T1000 (cell line): ENCODE results near the gene TAB3.

Experiments used
- DNase-seq: peaks from one replicate; lab custom pipeline; 2025; ENCODE audit warnings: mixed read lengths; lab: John Stamatoyannopoulos, UW

Gene TAB3

DNA sequence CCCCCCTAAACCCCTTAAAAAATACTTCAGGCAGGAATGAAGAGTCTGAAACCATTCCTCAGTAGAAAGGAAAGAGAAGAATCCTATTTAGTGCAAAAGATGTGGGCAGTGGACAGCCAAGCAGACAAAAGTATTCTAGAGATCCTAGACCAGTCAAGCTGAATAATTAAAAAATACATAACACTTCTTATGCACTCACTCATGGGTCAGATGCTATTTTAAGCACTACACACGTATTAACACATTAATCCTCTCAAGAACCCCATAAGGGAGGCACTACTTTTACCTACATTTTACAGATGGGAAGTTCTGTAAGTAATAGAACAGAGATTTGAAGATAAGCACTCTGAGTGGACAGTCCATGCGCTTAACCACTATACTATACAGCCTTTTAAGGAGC, 5.9 kb downstream of the TAB3 start:
- DNase-seq: no peak

DNA sequence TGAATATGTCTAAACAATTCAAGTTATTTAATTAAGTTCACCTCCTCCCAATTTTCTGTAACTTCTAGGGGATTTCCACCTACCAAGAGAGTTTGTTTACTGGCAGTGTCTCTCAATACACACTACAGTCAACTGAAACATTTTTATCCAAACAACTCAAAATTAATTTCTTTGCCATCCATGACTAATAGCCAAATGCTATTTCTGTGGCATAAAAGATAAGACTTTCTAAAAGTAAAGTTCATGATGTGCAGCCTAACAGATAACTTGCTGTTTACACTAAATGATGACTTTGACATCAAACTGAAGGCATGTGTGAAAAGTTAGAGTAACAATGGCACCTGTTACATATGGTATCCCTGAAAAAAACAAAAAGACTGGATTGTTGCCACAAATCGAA, 7.3 kb downstream of the TAB3 start:
- DNase-seq: no peak

DNA sequence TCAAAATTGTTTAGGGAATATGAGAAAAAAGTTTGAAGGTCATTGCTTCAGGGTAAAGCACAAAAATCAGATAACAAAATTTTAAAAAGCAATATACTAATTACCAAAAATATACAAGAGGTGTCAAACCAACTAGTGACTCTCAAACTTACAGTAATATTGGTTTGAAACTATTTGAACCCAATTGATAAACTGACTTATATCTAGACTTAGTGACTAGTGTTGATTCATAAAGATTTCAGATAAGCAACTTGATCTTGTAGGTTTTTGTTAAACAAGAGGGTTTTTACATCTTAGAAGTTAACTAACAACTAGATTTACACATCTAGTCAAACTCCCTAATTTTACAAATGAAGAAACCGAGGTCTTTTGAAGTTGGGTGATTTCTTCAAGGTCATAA, 7.7 kb downstream of the TAB3 start:
- no peak for DNase-seq

DNA sequence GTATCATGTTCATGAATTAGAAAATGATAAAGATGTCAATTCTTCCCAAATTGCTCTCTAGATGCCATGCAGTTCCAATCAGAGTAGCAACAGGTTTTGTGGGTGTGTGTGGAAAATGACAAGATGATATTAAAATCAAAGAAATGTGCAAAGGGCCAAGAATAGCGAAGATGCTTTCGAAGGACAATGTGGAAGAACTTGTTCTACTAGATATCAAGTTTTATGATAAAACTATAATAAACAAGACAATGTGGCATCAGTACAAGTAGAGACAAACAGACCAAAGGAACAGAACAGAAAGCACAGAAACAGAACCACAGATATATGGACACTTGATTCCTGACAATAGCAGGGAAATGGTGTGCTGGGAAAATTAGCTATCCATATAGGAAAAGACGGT, 9.0 kb downstream of the TAB3 start:
- no peak for DNase-seq

DNA sequence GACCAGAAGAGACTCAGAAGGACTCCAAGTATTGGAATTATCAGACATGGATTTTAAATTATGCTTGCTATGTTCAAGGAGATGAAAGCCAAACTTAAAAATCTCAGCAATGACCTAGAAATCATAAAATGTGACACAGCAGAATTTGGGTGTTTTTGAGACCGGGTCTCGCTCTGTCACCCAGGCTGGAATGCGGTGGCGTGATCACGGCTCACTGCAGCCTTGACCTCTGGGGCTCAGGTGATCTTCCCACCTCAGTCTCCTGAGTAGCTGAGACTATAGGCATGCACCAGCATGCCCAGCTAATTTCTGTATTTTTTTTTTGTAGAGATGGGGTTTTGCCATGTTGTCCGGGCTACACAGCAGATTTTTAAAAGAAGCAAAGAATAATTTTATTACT, 12.7 kb downstream of the TAB3 start:
- no peak for DNase-seq

DNA sequence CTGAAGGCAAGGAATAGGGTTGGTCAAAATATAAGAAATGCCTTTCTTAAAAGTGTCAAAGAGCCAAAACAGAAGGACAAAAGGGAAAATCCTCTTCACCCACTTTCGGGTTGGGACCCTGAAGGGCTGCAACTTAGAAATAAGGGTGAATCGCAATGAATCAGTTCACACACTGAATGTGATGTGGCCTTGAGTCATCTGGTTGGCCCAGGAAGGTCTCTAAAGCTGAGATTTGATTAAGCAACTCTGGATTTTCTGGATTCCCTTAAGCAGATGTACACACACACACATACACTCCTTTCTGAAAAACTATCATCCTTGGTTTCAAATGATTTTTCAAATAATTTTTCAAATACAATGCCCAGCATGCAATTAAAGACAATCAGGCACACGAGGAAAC, 13.1 kb downstream of the TAB3 start:
- no peak for DNase-seq

DNA sequence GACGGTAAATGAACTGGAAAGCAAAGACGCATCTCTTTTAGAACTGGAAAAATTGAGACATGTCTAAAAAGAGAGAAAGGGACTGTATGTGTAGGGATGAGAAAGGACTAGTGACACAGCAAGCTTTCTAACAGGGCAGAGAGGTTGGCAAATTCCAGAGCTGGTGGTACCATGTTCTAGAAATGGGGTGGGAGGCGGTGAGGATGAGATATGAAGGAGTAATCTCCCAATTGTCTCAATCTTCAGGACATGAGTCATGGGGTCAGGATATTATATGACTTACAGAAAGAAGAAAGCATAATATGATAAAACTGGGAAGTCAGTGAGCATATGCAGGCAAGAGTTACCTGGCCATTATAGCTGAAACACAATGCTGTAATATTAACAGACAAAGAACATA, 14.2 kb downstream of the TAB3 start:
- DNase-seq: no peak

DNA sequence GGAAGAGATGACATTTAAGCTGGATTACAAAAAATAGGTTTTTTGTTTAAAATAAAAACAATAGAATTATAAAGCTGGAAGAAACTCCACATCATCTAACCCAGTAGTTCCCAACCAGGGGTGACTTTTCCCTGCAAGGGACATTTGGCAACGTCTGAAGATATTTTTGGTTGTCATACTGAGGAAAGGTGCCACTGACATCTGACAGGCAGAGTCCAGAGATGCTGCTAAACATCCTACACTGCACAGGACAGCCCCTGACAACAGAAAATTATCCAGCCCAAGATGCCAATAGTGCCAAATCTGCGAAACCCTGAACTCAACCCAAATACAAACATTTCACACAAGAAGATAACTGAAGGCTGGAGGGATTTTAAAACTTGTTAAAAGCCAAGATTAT, 18.5 kb downstream of the TAB3 start:
- DNase-seq: no peak

DNA sequence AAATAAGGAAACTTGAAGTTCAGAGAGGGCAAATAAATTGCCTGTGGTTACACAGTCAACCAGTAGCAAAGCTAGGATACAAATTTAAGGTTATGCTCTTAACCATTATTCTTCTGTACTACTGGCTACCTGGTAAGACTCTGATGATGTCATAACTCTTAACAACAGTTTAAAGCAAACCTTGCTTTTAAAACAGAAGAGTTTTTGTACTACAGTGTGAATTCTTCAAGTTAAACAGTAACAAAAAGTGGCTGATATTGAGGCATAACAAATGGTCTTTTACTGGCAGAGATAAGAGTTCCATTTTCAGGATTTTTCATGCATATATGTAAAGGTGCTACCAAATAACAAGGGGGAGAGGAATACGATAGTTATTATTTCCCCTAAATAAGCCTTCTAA, 23.4 kb downstream of the TAB3 start:
- no peak for DNase-seq

DNA sequence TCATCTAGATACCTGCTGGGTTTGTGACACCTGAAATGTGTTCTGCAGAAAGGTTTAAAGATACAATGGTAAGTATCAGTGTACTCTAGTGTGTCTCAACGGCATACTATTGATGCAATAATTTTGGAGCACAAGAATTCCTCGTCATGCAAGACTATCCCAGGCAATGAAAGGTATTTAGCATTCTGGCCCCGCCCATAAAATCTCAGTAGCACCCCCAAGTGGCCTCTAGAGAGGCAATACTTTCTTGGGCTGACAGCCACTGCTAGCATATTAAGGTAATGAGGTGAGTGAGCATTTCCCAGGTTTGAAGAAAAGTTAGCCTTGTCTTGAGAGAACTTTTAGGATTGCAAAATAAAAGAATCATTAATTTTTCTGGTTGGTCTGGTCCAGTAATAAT, 24.0 kb downstream of the TAB3 start:
- no peak for DNase-seq

DNA sequence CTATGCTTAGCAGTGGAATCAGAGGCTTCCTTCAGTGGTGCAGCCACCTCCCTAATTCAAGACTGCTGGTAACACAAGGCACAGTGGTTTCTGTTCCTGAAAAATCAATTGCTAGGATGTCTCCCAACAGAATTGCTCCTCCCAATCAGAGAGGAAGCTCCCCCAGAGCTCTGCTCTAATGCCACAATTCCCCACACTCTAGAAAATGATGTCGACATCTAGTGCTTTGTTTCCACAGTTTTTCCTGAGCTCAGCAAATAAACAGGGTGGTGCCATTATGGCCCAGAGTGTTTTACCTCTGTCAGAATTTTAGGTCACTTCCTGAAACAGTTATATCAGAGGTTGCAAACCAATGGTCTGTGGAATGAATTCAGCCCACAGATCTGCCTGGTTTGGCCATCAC, 24.7 kb downstream of the TAB3 start:
- DNase-seq: no peak

DNA sequence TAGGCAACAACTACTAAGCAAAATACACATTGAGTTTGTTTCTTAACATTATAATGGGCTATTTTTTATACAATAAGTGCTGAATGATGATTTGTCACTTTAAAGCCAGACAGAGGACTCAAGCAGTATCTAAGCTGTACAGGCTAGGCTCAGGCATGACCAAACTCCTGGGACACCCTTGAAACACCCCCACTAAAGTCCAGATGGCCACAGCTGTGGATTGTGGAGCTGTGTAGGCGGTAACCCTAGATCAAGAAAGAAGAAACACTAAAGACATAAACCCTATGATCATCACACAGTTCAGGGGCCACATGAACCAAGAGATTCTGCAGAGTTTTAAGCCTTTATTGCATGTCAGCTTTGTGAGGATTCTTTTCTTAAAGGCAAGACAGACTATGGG, 25.1 kb downstream of the TAB3 start:
- no peak for DNase-seq

DNA sequence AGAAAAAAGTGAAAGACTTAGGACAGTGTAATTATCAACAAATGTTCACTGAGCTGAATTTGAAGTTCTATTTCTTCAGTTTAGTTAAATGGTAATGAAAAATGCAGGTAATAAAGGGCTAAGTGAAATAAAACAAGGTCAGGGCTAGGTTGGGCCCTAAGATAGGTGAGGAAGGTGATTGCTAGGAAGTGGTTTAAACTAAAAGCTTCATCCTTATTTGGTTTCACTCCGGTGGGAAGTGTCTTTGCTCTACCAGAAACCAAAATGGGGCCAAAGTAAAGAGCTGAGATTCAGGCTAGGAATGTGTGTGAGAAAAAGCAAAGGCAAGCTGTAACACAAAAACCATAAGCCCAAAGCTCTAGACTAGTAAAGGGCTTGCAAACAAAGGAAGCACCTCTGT, 31.0 kb downstream of the TAB3 start:
- DNase-seq: no peak

DNA sequence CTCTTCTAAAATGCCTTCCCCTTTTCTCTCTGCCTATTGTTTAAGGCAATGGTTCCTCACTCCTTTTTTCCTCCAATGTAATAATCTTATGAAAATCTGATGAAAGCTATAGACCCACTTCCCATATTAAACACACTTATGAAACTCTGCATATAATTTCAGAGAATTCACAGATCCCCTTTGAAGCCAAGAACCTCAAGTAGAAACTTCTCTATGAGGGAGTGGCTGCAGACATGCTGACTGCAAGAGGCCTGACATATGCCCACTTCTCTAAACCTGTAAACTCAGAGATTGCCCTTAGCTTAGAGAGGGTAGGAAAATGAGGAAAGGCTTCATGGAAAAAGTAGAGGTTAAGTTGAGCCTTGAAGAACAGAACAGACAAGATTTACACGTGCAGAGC, 37.6 kb downstream of the TAB3 start:
- DNase-seq: no peak

DNA sequence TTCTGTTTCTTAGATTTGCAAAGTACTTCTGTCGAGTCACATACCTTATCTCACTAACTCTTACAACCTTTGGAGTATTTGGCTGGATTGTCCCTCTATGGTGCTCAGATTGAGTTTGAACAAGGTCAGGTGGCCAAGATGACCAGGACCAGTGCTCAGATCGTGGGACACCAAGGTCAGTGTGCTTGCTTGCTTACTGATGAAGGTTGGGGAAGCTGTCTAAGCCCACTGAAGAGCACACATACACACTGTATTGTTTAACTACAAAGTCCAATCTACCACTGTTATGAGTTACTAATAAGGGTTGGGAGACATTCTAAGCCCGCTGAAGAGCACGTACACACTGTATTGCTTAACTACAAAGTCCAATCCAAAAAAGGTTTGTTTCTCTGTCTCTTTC, 53.7 kb downstream of the TAB3 start:
- DNase-seq: no peak

DNA sequence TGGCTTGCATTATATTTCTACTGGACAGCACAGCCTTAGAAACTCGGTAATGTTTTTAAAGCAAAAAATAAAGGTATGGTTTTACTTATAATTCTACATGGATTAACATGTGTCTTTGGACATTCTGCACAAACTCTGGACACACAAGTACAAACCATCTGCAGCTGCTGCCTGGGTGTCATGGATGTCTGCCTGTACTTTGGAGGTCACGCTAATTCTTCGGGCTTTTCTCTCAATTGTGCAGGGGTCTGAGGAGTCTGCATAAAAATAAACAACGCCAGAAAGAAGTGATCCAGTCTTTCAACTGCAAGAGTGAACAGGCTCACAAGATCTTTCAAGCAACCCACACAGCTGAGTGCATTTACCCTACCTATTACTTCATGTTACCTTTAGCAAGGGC, 55.2 kb downstream of the TAB3 start:
- DNase-seq: no peak

DNA sequence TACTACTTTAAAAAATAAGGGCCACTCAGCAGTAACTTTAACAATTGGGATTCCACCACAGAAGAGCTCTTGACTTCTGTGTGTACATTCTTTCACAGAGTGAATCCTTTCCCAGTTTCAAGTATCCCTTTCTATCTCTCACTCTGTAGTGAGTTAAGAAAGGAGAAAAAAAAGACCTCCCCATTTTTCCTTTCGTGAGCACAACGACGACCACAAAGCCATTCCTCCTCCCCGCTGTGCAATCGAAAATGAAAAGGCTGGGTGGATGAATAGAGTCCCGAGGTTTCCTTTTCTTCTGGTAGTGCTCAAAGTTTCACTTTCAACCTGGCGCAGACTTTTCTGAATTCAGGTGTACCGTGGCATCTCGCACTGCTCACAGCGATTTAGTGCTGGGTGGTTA, 58.0 kb downstream of the TAB3 start:
- DNase-seq: no peak

DNA sequence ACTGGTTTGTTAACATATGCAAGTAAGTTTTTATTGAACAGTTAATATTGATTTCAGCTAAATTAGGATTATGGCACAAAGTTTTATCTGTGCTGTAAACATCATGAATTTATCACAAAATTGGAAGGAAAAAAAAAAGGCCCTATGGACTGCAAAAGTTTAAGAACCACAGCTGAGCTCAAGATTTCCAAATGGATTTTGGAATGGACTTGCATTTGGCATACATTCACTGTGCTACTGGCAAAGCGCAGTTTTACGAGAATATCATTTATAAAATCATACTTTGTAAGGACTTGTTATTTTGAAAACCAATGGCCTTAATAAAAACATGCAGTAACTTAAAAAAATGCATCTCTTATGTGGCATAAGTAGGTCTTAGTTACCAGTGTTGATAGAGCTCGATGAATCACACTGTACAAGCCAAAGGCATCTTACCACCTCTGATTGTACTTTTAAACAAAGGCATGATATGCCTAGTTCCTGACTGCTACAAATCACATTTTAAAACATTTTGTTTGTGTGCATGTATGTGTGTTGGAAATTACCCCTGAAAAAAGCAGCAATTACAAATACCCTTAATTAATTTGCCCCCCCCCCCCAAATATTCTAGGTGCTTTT, 58.6 kb downstream of the TAB3 start:
- DNase-seq: no peak

DNA sequence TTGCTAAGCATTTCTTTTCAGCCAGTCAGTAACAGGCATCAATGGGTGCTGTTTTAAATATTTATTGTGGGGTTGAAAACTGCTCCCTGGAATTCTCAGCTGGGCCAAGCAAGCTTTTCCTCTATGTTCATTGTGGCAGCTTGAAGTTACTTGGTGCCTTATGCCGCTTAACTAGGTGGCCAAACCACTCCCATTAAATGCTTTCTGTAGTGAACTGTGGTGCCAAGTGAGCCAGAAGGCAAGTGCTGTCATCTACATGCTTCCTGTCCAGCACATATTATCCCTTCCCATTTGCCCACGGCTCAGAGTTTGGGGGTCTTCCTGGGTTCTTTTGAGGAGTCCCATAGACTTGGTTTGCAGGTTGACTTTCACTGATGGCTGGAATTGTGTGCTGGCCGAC, 64.8 kb downstream of the TAB3 start:
- no peak for DNase-seq

DNA sequence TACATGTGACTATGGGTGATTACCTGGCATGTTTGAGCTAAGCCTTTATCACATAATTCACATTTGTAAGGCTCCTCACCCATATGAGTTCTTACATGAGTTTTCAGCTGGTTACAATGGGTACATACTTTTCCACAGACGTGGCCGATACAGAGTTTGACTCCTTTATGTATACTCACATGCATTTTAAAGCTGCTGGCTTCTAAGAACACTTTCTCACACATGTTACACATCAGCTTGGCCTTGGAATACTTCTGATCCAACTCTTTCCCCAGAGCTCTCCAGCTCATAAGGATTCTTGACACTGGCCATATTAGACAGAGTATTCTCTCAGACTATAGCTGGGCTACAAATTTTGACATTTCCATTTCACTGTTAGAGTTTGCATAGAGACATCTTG, 66.3 kb downstream of the TAB3 start:
- DNase-seq: no peak

DNA sequence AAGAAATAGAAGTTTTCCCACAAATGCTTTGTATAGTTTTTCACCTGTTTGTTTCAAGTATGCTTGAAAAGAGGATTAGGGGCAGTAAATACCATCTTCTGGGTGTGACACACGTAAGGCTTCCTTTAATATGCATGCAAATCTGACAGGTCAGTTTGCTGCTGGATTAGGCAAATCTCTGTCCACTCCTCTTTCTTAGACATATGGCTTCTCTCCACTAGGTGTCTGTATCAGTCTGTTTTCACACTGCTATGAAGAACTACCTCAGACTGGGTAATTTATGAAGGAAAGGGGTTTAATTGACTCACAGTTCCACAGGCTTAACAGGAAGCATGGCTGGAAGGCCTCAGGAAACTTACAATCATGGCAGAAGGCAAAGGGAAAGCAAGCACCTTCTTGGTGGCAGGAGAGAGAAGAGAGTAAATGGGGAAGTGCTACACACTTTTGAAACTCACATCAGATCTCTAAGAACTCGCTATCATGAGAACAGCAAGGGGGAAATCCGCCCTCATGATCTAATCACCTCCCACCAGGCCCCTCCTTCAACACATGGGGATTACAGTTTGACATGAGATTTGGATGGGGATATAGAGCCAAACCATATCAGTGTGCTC, 66.9 kb downstream of the TAB3 start:
- DNase-seq: no peak

DNA sequence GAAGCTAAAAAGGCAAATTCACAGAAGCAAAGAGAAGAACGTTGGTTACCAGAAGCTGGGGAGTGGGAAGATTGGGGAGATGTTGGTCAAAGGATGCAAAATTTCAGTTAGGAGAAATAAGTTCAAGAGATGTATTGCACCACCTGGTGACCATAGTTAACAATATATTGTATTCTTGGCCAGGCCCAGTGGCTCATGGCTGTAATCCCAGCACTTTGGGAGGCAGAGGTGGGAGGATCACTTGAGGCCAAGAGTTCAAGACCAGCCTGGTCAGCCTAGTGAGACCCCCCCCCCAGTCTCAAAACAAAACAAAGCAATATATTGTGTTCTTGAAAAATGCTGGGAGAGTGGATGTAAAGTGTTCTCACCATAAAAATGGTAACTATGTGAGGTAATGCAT, 67.9 kb downstream of the TAB3 start:
- DNase-seq: no peak

DNA sequence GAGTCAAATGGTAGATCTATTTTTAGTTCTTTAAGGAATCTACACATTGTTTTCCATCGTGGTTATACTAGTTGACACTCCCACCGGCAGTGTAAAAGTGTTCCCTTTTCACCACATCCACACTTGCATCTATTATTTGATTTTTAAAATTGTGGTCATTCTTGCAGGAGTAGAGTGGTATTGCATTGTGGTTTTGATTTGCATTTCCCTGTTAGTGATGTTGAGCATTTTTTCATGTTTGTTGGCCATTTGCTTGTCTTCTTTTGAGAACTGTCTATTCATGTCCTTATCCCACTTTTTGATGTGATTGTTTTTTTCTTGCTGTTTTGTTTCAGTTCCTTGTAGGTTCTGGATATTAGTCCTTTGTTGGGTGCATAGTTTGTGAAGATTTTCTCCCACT, 70.0 kb downstream of the TAB3 start:
- no peak for DNase-seq

DNA sequence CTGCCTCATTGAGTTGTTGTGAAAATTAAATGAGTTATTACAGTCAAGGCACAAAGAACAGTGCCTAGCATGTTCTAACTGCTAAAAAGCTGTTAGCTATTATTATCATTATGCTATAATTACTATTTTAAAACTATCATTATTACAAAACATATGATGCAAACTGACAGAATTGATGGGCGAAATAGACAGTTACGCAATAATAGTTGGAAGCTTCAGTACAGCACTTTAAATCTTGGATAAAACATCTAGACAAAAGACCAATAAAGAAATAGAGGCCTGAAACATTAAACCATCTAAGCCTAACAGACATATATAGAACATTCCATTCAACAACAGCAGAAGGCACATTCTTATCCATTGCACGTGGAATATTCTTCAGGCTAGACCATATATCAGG, 73.0 kb downstream of the TAB3 start:
- DNase-seq: no peak

DNA sequence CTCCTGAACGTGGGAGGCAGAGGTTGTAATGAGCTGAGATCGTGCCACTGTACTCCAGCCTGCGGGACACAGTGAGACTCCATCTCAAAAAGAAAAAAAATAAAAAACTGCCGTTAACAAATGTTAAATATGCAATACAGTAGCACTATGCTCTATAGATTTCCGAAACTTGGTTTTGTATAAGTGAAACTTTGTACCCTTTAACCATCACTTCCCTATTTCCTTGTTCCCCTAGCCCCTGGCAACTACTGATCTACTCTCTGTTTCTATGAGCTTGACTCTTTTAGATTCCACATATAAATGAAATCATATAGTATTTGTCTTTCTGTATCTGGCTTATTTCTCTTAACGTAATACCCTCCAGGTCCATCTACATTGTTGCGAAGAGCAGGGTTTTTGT, 74.1 kb downstream of the TAB3 start:
- no peak for DNase-seq
